Uterus (tissue), 4 donors: ENCODE results near the gene TRAF1. TPM values are rescaled to one million over a fixed set of nuclear protein-coding genes. Genes with fewer than 3 reads are reported as not detected.
A peak's percentile ranks its signal among the peaks of the same experiment; 100 is the strongest.

Experiments
- DNase-seq, 2 donors: peaks; one replicate each; pipeline ENCODE4 v3.0.0-alpha.2; 2019 to 2020
- H3K27ac ChIP-seq, 2 donors: fragments of 200-600 bp; sonication (generic); 1 replicate in 1 of 2; 2 replicates in 1 of 2; pipeline ENCODE4 v1.5.1; 2016 to 2018
- H3K27me3 ChIP-seq, 2 donors: fragments of 200-600 bp; sonication (generic); one replicate each; pipeline ENCODE4 v1.5.1; 2018 to 2019; ENCODE audit warnings: control low read depth in 1 of 2
- H3K36me3 ChIP-seq, 2 donors: fragments of 200-600 bp; sonication (generic); one replicate each; pipeline ENCODE4 v1.5.1; 2019; ENCODE audit warnings: control low read depth in 1 of 2
- H3K4me1 ChIP-seq, 2 donors: fragments of 200-600 bp; sonication (generic); one replicate each; pipeline ENCODE4 v1.5.1; 2018 to 2019; ENCODE audit warnings: control low read depth in 1 of 2
- H3K4me3 ChIP-seq, 2 donors: fragments of 200-600 bp; sonication (generic); 1 replicate in 1 of 2; 2 replicates in 1 of 2; pipeline ENCODE4 v1.5.1; 2018 to 2019; ENCODE audit warnings: mild to moderate bottlenecking in 1 of 2
- H3K9me3 ChIP-seq, 2 donors: fragments of 200-600 bp; sonication (generic); one replicate each; pipeline ENCODE4 v1.5.1; 2019; ENCODE audit warnings: control low read depth in 1 of 2
- POLR2A ChIP-seq, 2 donors: fragments of 450-650 bp; IDR thresholded peaks; one replicate each; pipeline ENCODE4 v1.6.1; 2016; ENCODE audit warnings: antibody characterized with exemption in 2 of 2, mild to moderate bottlenecking in 1 of 2, moderate library complexity in 1 of 2
- intact Hi-C: fragments of 100-400 bp; cut with DNase I; formaldehyde crosslinking; loops from one replicate; pipeline ENCODE4 v1.15.1; 2023; ENCODE audit warnings: low total_unique reads
- total RNA-seq, 4 donors: library from RNA; depleted of rRNA in 3 of 4; stranded (reverse); fragments of >200 nt in 3 of 4; gene quantifications; one replicate each; pipeline versions ENCODE4 v1.1.0 to v1.2.4, GENCODE V29; 2014 to 2023
- TF ChIP-seq, protein P1 (sequence below), 4 experiments: fragments of 200-600 bp in 2 of 4; fragments of 450-650 bp in 2 of 4; sonication (generic) in 2 of 4; IDR thresholded peaks; one replicate each; pipeline ENCODE4 v1.5.1; 2016 to 2019; ENCODE audit warnings: antibody characterized with exemption in 4 of 4, mild to moderate bottlenecking in 2 of 4, moderate library complexity in 1 of 4
- donor health status: DM: yes; HTN: yes; CAD: no.

The TRAF1 gene
- total RNA-seq, 4 donors from 2014 or later: 0.51 to 8.7 (median 2.6) TPM

DNA sequence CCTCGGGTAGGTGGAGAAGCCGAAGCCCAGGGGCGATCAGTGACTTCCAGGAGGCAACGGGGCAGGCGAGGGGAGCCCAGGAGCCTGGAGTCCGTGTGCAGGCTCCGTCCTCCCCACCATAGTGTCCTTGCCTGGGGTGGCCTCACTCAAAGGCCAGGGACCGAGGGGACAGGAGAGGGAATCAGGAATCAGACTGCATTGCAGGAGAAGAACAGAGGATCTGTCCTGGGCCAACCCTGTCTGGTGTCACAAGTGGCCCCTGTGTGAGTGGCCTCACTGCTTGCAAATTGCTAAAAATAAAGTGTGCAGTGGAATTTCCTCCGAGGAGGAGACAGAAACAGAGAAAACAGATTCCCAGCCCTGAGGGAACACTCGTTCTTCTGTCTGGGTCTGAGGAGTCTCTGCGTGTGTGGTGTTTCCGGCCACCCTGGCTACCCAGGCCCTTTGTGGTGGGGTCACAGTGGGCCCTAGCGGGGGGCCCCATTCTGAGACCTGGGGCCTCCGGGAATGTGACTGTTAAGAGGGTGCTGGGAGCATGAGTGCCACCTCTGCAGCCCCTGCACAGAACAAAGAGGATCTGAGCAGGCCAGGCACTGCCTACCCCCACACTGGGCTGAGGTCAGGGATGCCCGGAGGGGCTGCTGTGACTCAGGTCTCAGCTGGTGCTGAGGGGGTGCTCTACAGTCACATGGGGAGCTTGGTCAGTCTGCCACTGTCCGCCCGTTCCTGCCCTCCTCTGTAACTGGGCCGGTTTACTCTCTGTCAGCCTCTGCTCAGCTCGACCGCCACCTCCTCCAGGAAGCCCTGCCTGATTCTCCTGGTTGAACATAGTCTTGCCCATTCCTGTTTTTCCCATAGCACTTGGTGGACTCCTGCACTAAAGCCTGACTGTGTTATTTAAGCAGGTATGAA lies 7.4 kb downstream of the TRAF1 start:
- H3K4me3 ChIP-seq: no peak overlapping the region
- H3K9me3 ChIP-seq: no peaks in the 10 kb centered on the region
- H3K27me3 ChIP-seq: no peaks in the 10 kb centered on the region
- peaks cover 0 to 4% of the 10 kb centered on the region in 2 donors for H3K4me1 ChIP-seq
- DNase-seq: no peak
- H3K27ac ChIP-seq: peak overlapping the region; percentile 57 to 72
- no peaks in the 10 kb centered on the region for H3K36me3 ChIP-seq
- no peak for TF ChIP-seq POLR2A (IDR thresholded peaks at IDR 0.05)
- TF ChIP-seq, protein P1, sequence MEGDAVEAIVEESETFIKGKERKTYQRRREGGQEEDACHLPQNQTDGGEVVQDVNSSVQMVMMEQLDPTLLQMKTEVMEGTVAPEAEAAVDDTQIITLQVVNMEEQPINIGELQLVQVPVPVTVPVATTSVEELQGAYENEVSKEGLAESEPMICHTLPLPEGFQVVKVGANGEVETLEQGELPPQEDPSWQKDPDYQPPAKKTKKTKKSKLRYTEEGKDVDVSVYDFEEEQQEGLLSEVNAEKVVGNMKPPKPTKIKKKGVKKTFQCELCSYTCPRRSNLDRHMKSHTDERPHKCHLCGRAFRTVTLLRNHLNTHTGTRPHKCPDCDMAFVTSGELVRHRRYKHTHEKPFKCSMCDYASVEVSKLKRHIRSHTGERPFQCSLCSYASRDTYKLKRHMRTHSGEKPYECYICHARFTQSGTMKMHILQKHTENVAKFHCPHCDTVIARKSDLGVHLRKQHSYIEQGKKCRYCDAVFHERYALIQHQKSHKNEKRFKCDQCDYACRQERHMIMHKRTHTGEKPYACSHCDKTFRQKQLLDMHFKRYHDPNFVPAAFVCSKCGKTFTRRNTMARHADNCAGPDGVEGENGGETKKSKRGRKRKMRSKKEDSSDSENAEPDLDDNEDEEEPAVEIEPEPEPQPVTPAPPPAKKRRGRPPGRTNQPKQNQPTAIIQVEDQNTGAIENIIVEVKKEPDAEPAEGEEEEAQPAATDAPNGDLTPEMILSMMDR (IDR thresholded peaks at IDR 0.05): no peak
- intact Hi-C loops: no loop called here

DNA sequence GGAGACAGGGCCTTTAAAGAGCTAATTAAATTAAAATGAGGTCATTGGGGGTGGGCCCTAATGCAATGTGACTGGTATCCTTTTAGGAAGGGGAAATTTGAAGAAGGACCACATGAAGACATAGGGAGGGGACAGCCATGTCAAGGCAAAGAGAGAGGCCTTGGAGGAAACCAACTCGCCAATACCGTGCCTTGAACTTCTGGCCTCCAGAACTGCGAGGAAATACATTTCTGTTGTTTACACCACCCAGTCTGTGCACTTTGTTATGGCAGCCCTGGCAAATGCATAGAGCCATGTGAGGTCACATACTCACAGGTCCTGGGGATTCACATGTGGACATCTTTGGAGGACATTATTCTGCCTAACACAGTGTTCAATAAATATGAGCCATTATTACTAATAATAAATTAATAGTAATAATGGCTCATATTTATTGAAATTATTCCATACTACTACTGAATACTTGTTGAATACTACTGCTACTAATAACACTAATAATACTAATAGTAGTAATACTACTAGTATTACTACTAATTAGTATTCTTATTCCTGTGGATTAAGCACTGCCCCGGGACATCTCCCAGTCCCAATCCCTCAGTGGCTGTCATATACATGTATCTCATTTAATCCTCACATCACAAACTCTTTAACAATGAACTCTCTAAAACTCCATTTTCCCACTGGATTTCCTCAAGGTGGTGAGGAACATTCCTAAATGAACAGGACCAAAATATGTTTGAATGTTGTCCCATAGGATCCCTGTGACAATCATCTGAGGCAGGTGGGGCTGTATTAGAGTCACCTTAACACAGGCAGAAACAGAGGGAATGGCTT lies 8.4 kb downstream of the TRAF1 start:
- TF ChIP-seq, protein P1 (IDR thresholded peaks at IDR 0.05): no peak
- no peak for TF ChIP-seq POLR2A (IDR thresholded peaks at IDR 0.05)
- DNase-seq: no peak
- Histone ChIP-seq H3K27ac (peak overlapping the region; percentile 57 to 72), H3K4me1 (peaks cover 0 to 4% of the 10 kb centered on the region in 2 donors), H3K27me3 (no peaks in the 10 kb centered on the region), H3K4me3 (no peak overlapping the region), H3K9me3 (no peaks in the 10 kb centered on the region), H3K36me3 (no peaks in the 10 kb centered on the region)
- intact Hi-C loops: no loop called here

DNA sequence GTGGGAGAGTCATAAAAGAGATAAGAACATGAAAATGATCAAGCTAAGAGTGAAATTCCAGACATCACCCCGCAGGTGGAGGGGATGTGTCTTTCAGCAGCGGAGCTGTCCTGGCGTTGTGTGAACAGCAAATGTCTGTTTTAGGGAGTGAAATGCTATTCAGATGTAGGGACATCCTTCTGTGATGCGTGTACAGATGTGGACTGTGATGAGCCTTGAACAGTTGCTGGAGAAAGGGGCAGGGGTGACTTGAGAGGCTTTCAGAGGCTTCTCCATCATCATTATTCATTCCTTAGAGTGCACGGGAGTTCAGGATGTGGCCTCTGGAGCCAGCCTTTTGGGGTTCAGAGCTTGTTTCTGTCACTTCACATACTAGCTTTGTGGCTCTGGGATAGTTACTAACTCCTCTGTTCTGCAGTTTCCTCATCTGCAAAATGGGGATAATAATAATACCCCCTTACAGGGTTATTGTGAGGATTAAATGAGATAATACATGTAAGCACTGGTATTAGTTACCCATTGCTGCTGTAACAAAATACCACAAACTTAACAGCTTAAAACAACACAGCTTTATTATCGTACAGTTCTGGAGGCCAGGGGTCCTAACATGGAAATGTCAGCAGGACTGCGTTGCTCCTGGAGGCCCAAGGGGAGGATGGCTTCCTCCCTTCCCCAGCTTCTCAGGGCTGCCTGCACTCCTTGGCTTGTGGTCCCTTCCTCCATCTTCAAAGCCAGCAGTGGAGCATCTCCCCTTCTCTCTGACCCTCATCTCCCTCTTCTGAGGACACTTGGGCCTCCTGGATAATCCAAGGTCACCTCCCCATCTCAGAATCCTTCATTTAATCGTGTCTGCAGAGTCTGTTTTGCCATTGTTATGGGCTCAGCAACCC lies 9.4 kb downstream of the TRAF1 start:
- H3K9me3 ChIP-seq: no peaks in the 10 kb centered on the region
- no peaks in the 10 kb centered on the region for H3K36me3 ChIP-seq
- intact Hi-C loops: no loop called here
- no peaks in the 10 kb centered on the region for H3K27me3 ChIP-seq
- no peak for DNase-seq
- H3K4me3 ChIP-seq: no peak overlapping the region
- peak overlapping the region; percentile 39 to 62 for H3K27ac ChIP-seq
- TF ChIP-seq, protein P1 (IDR thresholded peaks at IDR 0.05): no peak
- no peak for TF ChIP-seq POLR2A (IDR thresholded peaks at IDR 0.05)
- peaks cover 0 to 4% of the 10 kb centered on the region in 2 donors for H3K4me1 ChIP-seq

DNA sequence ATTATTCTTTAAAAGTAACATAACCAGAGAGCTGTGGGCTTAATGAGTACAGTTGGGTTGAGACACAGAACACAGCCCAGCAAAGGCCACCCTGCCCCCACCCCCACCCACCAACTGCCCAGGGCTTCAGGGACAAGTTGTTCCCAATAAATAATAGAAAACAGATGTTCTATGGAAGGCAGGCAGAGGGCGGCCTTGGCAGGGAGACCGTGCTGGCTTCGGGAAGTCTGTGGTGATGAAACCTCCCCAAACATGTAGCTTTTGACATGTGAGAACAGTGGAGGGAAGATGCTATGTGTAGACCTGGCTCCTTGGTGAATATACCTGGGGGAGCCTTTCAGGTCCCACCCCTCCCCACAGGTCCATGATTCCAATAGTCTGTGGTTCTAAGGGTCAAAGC lies 10.0 kb downstream of the TRAF1 start:
- Histone ChIP-seq H3K36me3 (no peaks in the 10 kb centered on the region), H3K4me1 (peaks cover 0 to 4% of the 10 kb centered on the region in 2 donors), H3K9me3 (no peaks in the 10 kb centered on the region), H3K27me3 (no peaks in the 10 kb centered on the region), H3K4me3 (no peak overlapping the region), H3K27ac (peak overlapping the region; percentile 62 to 65)
- DNase-seq: peak; percentile 83
- TF ChIP-seq, protein P1 (IDR thresholded peaks at IDR 0.05): peak in 3 of 4 experiments; percentile 23 to 40 (median 38)
- no peak for TF ChIP-seq POLR2A (IDR thresholded peaks at IDR 0.05)
- intact Hi-C loops: no loop called here
